NB4 (cell line): ENCODE results near the gene SPP2.

Experiments
- DNase-seq: peaks from one replicate; pipeline ENCODE4 v3.0.0; 2010; ENCODE audit warnings: low read depth
- H3K4me3 ChIP-seq: one replicate; pipeline ENCODE4 v1.5.1; 2011; ENCODE audit warnings: mild to moderate bottlenecking, low read depth, low read length, moderate library complexity
- CTCF ChIP-seq: IDR thresholded peaks from one replicate; pipeline ENCODE4 v1.5.1; 2012; ENCODE audit warnings: low read depth, low read length
- MAX ChIP-seq: IDR thresholded peaks from 2 replicates; pipeline ENCODE4 v1.6.1; 2011; ENCODE audit warnings: low read depth, low read length
- MYC ChIP-seq: IDR thresholded peaks from 2 replicates; pipeline ENCODE4 v1.6.1; 2011; ENCODE audit warnings: low read depth, low read length
- POLR2A ChIP-seq: IDR thresholded peaks from 2 replicates; pipeline ENCODE4 v1.6.1; 2011; ENCODE audit warnings: mild to moderate bottlenecking; ENCODE audit not compliant: insufficient read length; ENCODE audit errors: extremely low read depth

Gene SPP2

GRCh38 chr2:234083572-234084348 lies 33.3 kb downstream of the SPP2 start:
- no peak for TF ChIP-seq CTCF
- TF ChIP-seq POLR2A: no peak
- no peak for TF ChIP-seq MYC
- no peak for TF ChIP-seq MAX
- H3K4me3 ChIP-seq: no peak overlapping the region
- no peak for DNase-seq

GRCh38 chr2:234091432-234091879 lies 41.0 kb downstream of the SPP2 start:
- H3K4me3 ChIP-seq: no peak overlapping the region
- no peak for DNase-seq

GRCh38 chr2:234091883-234092282 lies 41.4 kb downstream of the SPP2 start:
- TF ChIP-seq MAX: no peak
- no peak for TF ChIP-seq CTCF
- TF ChIP-seq POLR2A: no peak
- DNase-seq: no peak
- H3K4me3 ChIP-seq: no peak overlapping the region

More at GRCh38 chr2:234091432-234091879, 41.0 kb downstream of the SPP2 start:
- TF ChIP-seq CTCF (no peak), MAX (no peak), POLR2A (no peak), MYC (no peak)

- no peak for DNase-seq
- H3K4me3 ChIP-seq: no peak overlapping the region
- TF ChIP-seq POLR2A: no peak
- no peak for TF ChIP-seq MAX
- no peak for TF ChIP-seq MYC
- TF ChIP-seq CTCF: no peak
Measured at GRCh38 chr2:234092344-234092743, 41.8 kb downstream of the SPP2 start.

- no peak overlapping the region for H3K4me3 ChIP-seq
- TF ChIP-seq MAX (no peak), POLR2A (no peak), MYC (no peak)
- no peak for DNase-seq
Measured at GRCh38 chr2:234095301-234095700, 44.8 kb downstream of the SPP2 start.

- no peak for TF ChIP-seq MAX
- no peak for TF ChIP-seq CTCF
- TF ChIP-seq POLR2A: no peak
- no peak for TF ChIP-seq MYC
- H3K4me3 ChIP-seq: no peak overlapping the region
- no peak for DNase-seq
Measured at GRCh38 chr2:234096164-234096563, 45.7 kb downstream of the SPP2 start.
